Stimulated activated CD4-positive, alpha-beta T cell treated with anti-CD3 and anti-CD28 coated beads, Interleukin-4, amount 100 ng/mL, for 48 hours (primary cell): ENCODE results near the gene OR5B21.

Experiments used
- DNase-seq, 2 donors: peaks; one replicate each; pipeline ENCODE4 v3.0.0-alpha.2; 2020; ENCODE audit warnings: low read depth in 2 of 2

OR5B21 gene

DNA sequence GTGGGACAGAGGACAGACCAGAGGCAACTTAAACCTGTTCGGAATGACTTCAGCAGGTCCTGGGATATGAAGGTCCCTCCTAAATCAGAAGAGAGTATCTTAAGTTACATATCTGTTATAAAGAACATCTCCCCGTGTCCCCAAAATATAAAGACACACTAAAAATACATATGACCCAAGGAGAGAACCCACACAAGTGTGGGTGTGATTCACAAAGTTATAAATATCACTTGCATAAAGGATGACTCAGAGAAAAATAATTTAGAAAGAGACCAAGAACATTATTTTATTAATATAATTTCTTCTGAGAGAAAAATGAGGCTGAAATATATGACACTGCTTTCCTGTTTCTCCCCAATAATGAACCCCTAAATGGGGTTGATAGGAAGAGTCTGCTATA lies 14.2 kb downstream of the OR5B21 start:
- DNase-seq, result no peak

DNA sequence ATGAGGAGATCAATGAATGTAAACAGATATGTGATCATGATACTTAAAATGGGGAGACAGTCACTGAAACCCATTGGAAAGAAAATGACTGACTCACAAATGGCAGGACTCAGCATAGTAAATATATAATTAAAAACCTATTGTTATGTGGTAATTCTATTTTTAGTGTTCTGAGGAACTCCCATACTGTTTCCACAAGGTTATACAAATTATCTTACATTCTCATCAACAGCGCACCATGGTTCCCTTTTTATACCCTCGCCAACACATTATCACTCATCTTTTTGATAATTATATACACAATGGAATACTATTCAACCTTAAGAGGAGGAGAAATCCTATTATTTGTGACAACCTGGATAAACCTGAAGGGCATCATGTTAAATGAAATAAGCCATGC lies 17.1 kb downstream of the OR5B21 start:
- no peak for DNase-seq

DNA sequence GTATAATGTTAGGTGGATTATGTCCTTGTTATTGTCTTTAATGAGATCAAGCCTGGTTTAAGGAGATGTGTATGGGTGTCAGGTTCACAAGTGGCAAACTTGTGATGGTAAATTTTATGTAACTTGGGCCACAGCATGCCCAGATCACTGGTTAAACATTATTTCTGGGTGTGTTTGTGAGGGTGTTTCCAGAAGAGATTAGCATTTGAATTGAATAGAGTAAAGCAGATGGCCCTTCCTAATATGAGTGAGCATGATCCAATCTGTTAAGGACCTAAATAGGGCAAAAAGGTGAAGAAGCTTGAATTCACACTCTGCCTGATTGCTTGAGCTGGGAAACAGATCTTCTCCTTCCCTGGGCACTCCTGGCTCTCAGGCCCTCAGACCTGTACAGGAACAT lies 20.7 kb downstream of the OR5B21 start:
- no peak for DNase-seq

DNA sequence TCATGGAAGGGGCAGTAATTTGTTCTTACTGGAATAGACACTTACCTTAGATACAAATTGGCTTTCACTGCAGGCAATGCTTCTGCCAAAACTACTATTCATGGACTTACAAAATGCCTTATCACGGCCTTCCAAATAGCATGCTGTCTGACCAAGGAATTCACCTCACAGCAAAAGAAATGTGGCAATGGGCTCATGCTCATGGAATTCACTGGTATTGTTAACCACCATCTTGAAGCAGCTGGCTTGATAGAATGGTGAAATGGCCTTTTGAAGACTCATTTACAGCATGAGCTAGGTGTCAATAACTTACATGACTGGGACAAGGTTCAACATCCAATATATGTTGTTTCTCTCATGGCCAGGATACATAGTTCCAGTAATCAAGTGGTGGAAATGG lies 21.9 kb downstream of the OR5B21 start:
- no peak for DNase-seq

DNA sequence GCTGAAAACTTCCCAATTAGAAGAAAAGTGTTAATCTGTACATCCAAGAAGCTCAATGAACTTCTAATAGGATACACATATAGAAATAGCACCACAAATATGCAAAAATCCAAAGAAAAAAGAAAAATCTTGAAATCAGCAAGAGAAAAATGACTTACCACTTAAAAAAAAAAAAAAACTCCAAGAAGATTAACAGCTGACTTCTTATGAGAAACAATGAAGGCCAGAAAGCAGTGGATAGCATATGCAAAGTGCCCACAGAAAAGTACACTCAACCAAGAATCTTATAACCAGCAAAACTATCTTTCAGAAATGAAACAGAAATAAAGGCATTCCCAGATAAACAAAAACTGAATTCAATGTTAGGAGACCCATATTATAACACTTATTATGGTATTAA lies 36.0 kb downstream of the OR5B21 start:
- DNase-seq, result no peak

DNA sequence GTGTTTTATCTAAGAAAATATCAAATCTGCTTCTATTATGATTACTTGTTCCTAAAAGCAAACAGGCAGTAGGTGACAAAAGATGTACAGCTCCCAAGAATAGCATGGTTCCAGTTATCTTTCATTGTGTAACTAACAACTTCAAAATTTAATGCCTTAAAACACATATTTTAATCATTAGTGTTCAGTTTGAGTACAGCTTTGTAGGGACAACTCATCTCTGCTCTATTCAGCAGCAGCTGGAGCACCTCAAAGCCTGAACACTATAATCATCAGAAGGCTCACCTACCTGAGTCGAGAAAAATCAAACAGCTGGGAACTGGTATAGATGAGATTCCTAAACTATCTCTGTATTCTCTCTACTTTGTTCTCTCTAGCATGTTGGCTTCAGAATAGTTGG lies 41.6 kb downstream of the OR5B21 start:
- no peak for DNase-seq

DNA sequence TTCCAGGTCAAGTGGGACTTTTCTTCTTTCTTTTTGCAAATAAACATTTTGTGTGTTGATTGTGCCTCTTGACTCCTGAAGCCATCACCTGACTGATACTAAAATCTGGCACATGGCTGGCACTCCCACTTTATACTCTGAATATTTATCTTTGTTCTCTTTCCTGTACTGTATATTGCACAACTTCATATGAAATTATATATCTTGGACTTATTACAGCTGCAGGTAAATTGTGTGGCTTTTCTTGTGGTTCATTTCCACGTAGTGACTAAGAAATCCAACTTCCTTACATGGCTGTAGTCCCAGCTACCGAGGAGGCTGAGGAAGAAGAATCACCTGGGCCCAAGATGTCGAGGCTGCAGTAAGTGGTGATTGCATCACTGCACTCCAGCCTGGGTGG lies 42.2 kb downstream of the OR5B21 start:
- no peak for DNase-seq
